Femur (tissue), 1 donor: ENCODE results near the gene FIBP.

Experiments
- DNase-seq: peaks from one replicate; pipeline ENCODE4 v3.0.0-alpha.2; 2017

Gene FIBP

DNA sequence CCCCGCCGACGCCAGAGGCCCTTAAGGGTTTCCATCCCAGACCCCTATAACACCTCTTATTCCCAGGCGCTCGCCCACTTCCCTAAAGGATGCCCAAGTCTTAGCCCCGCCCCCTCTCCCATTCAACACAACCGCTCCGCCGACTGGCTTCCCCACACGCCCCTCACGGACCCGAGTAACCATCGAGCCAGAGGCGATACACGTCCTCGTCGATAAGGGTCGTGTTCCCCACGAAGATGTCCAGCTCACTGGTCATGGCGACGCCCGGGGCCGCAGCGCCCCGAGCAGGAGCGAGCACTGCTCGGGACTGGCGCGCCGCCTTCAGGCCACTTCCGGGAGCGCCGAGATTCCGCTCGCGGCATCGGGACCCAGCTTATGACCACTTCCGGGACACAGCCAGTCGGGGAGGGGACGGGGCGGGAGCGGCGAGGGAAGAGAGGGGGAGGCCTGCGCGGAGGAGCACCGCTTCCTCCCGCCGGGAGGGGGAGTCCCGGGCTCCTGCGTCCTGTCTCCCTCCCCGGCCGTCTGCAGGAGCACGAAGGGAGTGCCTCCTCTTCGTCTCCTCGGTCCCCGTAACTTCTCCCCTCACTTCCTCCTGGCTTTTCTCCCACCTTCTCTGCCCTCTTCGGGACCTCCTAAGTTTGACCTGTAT lies at the start of gene FIBP:
Gene FIBP (minus strand): TSS at position 309 of the 652 bp plus-strand sequence. CDS start 53 bp downstream, at position 256.
- peak; percentile 99 for DNase-seq

DNA sequence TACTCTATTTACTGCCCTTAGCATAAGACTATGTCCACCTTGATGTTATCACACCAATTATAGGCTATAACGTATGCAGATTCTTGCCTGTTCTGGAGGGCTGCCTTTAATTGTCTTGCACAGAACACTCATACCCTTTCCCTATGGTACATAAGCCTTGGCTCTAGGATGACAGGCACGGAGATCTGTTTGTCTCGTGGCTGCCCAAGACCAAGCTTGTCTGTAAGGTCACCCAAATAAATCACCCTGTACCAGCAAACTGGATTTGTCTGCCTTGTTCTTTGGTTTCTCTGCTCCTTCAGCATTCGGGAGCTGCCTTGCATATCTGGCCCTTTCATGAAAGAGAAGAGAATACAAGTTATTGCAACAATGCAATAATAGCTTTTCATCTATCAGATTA lies 49.5 kb upstream of the FIBP start:
- DNase-seq, result no peak

DNA sequence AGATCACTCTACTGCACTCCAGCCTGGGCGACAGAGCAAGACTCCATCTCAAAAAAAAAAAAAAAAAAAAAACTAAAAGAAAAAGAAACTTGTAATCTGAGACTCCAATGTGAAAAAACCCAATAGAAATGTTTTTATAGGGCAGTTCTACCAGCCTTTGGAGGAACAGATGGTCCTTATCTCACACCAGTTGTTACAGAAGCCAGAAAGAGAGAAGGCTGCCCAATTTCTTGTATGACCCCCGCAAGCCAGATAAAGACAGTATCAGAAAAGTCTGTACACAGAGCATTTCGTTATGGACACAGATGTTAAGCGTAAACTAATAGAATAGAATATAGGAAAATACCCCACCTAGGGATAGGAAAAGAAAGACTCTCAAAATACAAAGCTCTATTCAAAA lies 45.7 kb upstream of the FIBP start:
- no peak for DNase-seq

DNA sequence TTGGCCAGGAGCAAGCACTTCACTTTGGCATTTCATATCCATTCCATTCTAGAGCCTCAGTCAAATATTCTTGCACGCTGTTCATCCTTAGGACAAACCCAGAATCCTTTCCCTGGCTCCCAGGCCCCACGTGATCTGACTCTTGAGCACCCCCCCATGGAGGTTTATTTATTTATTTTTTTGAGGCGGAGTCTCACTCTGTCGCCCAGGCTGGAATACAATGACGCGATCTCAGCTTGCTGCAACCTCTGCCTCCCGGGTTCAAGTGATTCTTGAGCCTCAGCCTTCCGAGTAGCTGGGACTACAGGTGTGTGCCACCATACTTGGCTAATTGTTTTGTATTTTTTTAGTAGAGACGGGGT lies 44.3 kb upstream of the FIBP start:
- DNase-seq, result no peak

DNA sequence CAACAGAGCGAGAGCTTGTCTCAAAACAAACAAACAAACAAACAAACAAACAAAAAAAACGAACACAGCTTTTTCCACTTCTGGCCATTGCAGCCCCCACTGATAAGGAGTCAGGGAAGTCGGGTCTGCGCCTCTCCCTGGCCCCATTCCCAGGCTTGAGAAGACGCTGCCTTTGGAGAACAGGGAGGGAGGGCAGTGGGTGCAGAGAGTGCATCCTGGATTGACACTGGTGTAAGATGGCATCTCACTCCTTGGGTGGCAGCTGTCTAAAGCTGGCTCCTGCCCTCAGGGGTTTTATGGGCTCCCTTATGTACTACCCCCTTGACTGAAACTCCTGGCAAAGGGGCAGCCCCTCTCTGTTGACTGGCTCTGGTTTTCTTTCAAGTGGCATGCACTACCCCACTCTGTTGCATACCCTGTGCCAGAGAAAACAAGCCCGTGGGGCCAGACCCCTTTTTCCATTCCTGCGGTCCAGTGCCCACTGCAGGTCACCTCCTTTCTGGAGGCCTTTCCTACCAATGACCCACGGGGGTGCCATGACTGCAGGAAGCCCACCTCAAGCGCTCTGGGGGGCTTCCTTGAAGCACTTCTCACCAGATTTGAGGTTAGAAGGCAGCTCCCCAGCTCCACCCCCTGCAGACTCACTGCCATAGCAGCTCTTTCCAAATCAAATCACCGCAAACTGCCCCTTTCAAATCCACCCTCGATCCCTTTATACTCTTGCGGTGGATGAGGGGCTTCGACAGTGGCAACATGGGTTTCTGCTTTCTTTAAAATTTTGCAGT lies 43.7 kb upstream of the FIBP start:
- no peak for DNase-seq

DNA sequence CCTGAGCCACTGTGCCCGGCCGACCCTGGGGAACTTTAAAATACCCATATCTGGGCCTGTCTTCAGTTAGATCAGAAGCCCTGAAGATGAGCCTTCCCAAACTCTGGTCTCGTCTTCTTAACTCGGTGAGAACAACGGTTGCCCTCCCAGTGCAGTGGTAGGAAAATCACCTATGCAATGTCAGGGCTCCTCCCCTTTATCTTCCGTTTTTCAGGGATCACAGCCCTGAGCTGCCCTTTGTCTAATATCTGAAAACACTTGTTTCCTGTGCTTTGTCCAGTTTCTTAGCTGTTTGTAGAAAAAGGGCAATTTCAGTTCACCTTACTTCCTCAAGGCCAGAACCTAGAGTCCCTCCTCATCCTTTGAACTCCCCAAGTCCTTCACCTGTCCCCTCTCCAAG lies 40.4 kb upstream of the FIBP start:
- no peak for DNase-seq

DNA sequence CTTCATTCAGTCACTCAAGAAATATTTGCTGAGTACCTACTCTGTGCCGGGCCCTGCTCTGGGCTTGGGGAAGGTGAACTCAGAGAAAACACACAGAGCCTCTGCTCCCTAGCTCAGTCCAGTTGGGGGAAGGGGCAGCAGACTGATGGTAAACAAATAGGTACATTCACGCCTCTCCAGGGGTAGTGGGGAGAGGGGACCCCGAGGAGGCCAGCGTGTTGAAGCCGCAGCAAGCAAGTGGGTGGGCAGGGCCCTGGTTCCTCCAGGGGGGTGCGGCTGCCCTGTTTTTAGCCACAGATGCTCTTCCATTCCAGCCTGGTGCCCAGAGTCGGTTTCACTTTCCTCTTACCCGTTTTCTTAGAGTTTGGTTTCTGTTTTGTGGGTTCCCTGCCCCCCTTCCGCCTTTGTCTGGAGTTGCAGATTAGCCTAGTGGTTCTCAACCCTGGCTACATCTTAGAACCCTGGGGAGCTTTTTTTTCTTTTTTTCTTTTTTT lies 39.7 kb upstream of the FIBP start:
- no peak for DNase-seq

DNA sequence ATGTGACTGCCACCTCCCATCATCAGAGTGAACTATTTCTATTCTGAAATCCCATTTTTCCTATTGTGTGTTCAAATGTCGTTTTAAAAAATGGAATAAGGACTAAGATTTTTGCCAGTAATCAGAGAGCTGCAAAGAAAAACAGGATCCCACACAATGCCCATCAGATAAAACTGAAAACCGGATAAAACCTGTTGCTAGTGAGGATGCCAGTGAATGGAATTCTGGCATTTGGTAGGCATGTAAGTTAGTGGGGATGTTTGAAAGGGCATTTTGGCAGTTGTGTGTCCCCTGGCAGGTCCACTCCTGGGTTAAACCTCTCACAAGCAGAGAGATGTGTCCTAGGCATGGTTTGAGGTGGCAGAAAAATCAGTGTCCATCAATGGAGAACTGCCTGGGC lies 37.1 kb upstream of the FIBP start:
- no peak for DNase-seq

DNA sequence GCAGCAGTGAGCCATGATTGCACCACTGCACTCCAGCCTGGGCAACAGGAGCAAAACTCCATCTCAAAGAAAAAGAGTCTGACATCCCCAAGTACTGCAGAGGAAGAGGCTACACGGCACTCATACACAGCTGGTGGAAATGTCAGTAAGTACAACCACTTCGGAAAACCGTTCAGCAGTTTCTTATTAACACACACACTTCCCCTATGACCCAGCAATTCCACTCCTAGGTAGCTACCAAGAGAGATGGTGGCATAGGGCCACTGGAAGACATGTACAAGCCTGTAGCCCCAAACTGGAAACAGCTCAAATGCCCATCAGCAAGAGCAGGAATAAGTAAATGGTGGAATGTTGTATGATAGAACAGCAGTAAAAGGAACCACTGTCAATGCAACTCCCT lies 34.3 kb upstream of the FIBP start:
- DNase-seq, result no peak

DNA sequence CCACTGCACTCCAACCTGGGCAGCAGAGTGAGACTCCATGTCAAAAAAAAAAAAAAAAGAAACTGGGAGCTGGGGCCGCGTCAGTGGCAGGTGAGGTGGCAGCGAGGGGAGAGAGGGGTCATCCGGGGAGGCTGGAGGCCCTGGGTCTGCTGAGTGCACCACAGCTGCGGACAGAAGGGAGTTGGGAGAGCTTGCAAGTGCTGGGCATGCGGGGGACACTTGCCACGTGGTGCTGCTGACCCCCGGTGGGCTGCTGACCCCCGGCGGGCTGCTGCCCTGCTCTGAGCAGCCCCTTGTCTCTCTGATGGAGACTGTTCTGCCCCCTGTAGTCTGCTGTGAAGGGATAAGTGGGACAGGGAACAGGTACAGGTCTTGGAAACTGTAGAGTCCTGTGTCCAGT lies 33.6 kb upstream of the FIBP start:
- no peak for DNase-seq

DNA sequence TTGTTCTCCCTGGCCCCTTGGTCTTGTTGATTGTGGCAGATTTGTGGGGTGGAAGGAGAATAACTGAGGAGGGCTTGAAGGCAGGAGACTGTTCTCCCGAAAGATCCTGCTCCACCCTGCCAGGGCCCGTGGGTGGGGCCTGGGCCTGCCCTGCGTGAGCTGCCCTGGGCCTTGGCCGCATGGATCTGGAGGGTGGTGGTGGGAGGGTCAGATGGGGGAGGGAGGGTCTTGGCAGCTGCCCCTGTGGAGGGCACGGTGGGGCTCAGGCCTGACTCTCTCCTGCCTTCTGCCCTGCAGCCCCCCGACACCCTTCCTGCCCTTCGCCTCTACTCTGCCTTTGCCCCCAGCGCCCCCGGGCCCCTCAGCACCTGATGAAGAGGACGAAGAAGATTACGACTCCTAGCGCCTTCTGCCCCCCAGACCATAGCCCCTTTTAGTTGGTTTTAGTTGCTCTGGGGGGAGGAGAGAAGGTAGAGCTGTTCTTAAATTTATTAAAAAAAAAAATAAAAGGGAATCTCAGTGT lies 32.8 kb upstream of the FIBP start:
- no peak for DNase-seq

DNA sequence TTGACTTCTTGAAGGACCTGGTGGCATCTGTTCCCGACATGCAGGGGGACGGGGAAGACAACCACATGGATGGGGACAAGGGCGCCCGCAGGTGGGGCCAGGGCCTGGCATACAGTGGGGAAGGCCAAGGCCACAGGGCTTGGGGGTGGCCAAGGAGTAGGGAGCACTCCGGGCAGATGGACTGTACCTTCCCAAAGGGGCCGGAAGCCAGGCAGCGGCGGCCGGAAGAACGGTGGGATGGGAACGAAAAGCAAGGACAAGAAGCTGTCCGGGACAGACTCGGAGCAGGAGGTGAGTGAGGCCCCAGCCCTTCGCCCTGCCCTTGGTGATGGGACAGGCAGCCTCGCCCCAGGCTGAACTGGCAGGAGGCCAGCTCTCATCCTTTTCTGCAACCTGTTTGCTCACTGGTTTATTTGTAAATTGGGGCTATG lies 32.1 kb upstream of the FIBP start:
- no peak for DNase-seq

DNA sequence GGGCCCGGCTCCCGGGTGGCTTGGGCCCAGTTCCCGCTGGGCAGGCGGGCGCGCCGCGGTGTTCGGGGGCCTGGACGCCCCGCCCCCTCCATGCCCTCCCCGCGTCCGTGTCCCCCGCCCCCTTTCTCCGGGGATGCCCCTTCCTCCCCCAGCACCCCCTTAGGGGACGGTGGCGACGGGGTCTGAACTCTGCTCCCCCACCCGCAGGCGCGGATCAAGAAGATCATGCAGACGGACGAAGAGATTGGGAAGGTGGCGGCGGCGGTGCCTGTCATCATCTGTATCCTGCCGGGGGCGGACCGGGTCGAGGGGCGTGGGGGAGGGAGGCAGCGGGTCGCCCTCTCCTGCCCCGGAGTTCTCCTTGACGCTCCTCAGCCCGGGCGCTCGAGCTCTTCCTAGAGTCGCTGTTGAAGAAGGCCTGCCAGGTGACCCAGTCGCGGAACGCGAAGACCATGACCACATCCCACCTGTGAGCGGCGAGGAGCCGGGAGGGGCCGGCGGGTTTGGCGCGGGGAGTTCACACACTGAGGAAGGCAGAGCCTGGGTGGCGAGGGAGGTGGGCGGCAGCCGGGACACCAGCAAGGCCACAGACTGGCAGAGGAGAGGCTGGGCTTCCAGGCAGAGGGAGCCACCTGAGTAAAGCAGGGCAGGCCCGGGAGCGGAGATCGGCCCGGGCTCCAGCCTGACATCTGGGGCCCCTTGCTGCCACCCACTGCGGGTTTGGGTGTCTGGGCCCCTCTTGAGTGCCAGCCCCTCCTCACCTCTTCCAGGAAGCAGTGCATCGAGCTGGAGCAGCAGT lies 31.5 kb upstream of the FIBP start:
- no peak for DNase-seq

DNA sequence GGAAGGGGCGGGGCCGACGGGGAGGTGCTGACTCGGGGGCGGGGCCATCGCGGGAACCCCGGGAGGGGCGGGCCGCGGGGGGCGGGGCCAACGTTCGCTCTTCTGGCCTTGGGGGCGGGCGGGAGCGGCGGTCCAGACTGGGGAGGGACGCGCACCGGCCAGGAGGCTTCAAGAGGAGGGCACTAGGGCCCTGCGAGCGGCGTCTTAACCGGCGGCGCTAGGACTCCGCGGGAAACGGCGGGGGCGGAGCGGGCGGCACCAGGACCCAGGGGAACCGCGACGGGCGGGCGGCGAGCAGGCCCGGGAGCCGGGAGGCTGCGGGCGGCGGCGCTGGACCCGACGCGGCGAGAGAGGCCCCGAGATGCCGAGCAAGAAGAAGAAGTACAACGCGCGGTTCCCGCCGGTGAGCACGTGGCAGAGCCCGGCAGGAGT lies 30.9 kb upstream of the FIBP start, which contains the start of gene DRAP1:
Gene DRAP1 (plus strand): TSS at position 286 of the 432 bp plus-strand sequence. CDS start 76 bp downstream, at position 362.
- peak; percentile 99 for DNase-seq

DNA sequence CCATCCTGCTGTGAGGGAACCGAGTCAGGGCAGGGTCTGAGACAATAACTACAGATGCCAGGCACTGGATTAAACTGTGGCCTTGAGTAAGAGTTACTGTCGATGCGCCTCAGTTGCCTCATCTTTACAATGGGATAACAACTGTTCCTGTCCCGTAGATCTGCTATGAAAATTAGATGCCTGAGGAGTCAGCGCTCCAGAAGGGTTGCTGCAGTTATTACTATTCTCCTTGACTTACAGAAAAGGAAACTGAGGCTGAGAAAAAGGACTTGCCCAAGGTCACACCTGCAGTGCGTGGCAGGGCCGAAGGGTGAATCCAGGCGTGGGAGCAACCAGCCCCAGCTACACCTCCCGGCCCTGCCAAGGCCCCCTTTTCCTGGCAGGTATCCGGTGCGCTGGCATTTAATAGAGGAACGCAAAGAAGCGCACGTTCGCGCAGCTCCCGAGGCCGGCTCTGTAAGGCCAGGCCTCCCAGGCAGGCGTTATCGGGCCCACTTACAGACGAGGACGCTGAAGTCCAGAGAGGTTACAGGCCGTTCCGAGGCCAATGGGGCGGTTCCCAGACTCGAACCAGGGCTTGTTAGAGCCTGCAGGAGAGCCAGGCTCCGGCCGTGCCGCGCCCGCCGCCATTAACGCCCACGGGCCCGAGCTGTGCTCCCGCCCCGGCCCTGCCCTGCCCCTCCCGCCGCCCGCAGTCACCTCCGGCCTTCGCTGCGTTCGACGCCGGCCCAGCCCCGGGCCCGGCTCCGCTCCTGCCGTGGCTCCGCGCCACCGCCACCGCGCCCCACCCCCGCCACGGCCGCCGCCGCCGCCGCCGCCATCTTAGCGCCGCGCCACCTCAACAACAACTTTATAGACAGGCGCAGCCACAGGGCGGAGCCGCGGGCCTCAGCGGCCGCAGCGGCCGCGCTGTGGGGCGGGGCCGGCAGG lies 30.2 kb upstream of the FIBP start, which contains the start of gene C11orf68:
Gene C11orf68 (minus strand): TSS at position 852 of the 930 bp plus-strand sequence. CDS start 31 bp downstream, at position 821.
- DNase-seq, result no peak

DNA sequence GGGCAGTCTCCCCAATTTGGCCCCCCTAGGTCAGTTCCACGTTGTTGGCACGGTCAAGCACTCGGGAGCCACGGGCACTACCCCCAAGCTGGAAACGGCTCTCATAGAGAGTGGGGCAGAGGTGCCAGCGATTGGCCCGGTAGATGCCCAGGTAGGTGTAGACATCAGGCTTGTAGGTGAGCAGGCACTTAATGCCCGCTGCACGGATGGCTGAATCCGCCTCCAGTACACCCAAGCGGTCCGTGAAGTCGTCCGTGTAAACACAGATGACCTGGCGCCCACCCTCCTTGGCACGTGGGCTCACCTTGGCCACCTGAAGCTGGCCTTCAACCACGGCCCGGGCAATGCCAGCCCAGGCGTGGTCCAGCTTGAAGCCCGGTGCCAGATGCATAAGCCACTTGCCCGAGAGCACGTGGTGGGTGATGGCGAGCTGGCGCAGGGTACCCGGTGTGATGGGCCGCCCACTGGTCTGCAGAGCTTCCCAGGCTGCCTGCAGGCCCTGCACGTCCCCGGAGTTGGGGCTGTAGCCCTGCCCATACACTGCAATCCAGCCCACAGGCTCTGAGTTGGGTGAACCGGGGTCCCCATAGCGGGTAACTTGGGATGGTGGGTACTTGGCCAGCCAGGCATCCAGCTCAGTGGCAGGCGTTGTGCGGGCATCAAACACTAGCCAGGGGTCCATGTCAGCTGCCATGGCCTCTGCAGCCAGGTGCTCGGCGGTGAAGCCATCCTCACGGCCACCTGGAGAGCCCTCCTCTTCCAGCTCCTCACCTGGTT lies 29.4 kb upstream of the FIBP start:
- peak; percentile 39 for DNase-seq

DNA sequence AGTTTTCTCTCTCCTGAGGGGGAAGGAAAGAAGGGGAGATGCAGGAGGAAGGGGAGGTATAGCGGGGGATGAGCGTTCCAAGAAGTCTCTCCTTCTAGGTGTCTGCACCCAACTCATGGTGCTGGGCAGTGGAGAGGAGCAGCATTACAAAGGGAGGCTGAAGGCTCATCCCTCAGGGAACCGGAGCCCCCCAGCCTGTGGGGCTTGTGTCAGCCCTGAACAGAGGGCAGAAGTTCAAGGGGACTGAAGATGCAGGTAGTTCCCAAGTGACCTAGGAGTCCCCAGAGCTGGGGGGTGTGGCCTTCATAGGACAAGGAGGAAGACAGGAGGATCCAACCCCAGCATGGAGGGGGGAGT lies 28.8 kb upstream of the FIBP start:
- DNase-seq, result no peak

DNA sequence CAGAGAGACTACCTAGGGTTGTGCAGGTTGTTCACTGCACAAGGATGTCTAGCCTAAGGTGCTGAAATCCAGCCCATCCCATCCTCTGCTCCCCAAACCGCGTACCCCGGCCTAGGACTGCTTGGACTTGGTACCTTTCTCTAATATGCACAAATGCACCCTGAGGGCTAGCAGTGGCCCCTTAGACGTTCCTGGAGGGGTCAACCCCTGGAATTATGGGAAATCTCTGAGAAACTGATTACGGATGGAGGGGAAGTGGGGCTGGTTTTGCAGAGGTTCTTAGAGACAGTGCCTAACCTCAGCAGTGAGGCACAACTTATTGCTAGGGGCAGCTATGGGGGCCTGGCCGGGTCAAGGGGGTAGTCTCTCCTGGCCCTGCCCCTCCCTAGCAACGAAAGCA lies 28.1 kb upstream of the FIBP start:
- no peak for DNase-seq

DNA sequence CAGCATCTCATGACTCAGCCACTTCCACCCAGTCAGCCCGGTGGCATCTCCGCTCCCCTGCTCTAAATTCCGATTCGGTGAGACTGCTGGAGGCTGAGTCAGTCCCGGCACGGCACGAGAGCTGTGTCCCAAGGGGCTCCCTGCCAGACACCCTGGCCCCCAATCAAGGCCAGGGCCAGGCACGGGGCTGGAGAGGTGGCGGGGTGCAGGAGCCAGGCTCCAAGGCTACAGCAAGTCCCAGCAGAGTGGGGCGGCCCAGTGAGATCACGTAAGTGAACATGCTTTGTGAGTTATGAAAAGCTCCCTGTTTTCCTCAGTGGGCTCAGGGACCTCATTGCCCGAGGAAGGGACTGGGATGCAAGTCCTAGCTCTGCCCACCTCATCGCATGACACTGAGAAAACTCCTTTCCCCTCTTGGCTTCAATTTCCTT lies 27.6 kb upstream of the FIBP start:
- peak; percentile 49 for DNase-seq

DNA sequence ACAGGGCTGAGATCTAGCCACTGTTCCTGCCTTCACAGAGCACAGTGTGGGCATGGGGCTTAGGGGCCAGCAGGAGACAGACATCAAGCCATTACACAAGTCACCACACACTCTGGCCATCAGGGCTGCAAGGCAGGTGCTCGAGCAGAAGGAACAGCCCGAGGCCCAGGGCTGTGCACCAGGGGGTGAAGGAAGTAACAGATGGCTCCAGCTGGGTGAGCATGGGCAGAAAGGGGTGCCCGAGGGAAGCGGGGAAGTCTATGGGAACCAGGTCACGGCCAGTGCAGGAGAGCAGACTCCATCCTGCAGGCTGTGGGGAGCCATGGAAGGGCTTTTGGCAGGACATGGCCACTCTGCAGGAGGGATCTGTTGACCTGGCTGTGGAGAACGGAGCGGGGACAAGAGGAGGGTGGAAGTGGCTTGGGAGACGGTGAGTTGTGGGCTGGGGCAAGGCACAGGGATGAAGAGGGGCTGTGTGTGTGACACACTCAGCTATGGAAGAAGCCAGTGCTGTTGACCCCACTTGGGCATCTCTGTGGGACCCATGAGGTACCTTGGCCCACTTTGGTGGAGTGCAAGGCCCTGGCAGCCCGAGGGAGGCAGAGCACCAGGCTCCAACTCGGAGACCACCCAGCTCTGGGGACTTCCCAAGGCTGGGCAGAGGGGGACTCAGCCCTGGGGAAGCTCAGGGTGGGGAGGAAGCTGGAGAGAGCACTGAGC lies 27.0 kb upstream of the FIBP start:
- DNase-seq, result no peak
